Measurements from ENCODE around the gene HAVCR1.
"Not testable (repeated sequence)": the region's sequence is repeated elsewhere in the genome, so short reads cannot be mapped to it uniquely, and the experiment has no call there.

The HAVCR1 gene

GRCh38 chr5:157025093-157025698 is 33.7 kb downstream of the HAVCR1 start:
- 89% methylated on average over 3 of the region's 3 CpGs for WGBS
- no peak overlapping the region for H3K4me3 ChIP-seq (ENCODE audit: low read length)
- no peaks in the 10 kb centered on the region for H3K27me3 ChIP-seq (ENCODE audit: insufficient read depth, low read length)
- H3K36me3 ChIP-seq (ENCODE audit: insufficient read depth, low read length) = no peaks in the 10 kb centered on the region
- no peak overlapping the region for H3K27ac ChIP-seq (ENCODE audit: low read depth, low read length)
- no peaks in the 10 kb centered on the region for H3K9me3 ChIP-seq (ENCODE audit: insufficient read depth, low read depth, low read length)
- H3K9ac ChIP-seq (ENCODE audit: low read depth, low read length) = no peak overlapping the region
- no peaks in the 10 kb centered on the region; the same call in 1 of the 2 replicates for H3K4me1 ChIP-seq (ENCODE audit: insufficient read depth, low read length)

- H3K36me3 ChIP-seq (ENCODE audit: insufficient read depth, low read length) = no peaks in the 10 kb centered on the region
- peaks cover under 1% of the 10 kb centered on the region; the same call in 1 of the 2 replicates for H3K9me3 ChIP-seq (ENCODE audit: insufficient read depth, low read depth, low read length)
- no peaks in the 10 kb centered on the region; the same call in 1 of the 2 replicates for H3K4me1 ChIP-seq (ENCODE audit: insufficient read depth, low read length)
- 89% methylated on average over 5 of the region's 5 CpGs for WGBS
- H3K27me3 ChIP-seq (ENCODE audit: insufficient read depth, low read length) = no peaks in the 10 kb centered on the region
- no peak overlapping the region for H3K9ac ChIP-seq (ENCODE audit: low read depth, low read length)
- H3K4me3 ChIP-seq (ENCODE audit: low read length) = no peak overlapping the region
- no peak overlapping the region for H3K27ac ChIP-seq (ENCODE audit: low read depth, low read length)
Measured at GRCh38 chr5:157024208-157024959, 34.5 kb downstream of the HAVCR1 start.

- Histone ChIP-seq H3K9me3 (ENCODE audit: insufficient read depth, low read depth, low read length) (peaks cover 20% of the 10 kb centered on the region), H3K4me3 (ENCODE audit: low read length) (no peak overlapping the region), H3K4me1 (ENCODE audit: insufficient read depth, low read length) (no peaks in the 10 kb centered on the region; the same call in 1 of the 2 replicates), H3K27me3 (ENCODE audit: insufficient read depth, low read length) (no peaks in the 10 kb centered on the region), H3K9ac (ENCODE audit: low read depth, low read length) (no peak overlapping the region), H3K27ac (ENCODE audit: low read depth, low read length) (no peak overlapping the region), H3K36me3 (ENCODE audit: insufficient read depth, low read length) (no peaks in the 10 kb centered on the region)
- 100% methylated on average over 1 of the region's 2 CpGs for WGBS
Measured at GRCh38 chr5:157022024-157022423, 36.9 kb downstream of the HAVCR1 start.

GRCh38 chr5:157020511-157021222 is 38.2 kb downstream of the HAVCR1 start:
- H3K27ac ChIP-seq (ENCODE audit: low read depth, low read length) = no peak overlapping the region
- H3K36me3 ChIP-seq (ENCODE audit: insufficient read depth, low read length) = no peaks in the 10 kb centered on the region
- H3K9me3 ChIP-seq (ENCODE audit: insufficient read depth, low read depth, low read length) = peaks cover 20% of the 10 kb centered on the region
- H3K4me1 ChIP-seq (ENCODE audit: insufficient read depth, low read length) = no peaks in the 10 kb centered on the region
- no peak overlapping the region for H3K9ac ChIP-seq (ENCODE audit: low read depth, low read length)
- H3K27me3 ChIP-seq (ENCODE audit: insufficient read depth, low read length) = no peaks in the 10 kb centered on the region
- 99% methylated on average over 4 of the region's 4 CpGs for WGBS
- no peak overlapping the region for H3K4me3 ChIP-seq (ENCODE audit: low read length)

- peaks cover 20% of the 10 kb centered on the region for H3K9me3 ChIP-seq (ENCODE audit: insufficient read depth, low read depth, low read length)
- no peaks in the 10 kb centered on the region for H3K27me3 ChIP-seq (ENCODE audit: insufficient read depth, low read length)
- no peak overlapping the region for H3K27ac ChIP-seq (ENCODE audit: low read depth, low read length)
- H3K36me3 ChIP-seq (ENCODE audit: insufficient read depth, low read length) = no peaks in the 10 kb centered on the region
- H3K9ac ChIP-seq (ENCODE audit: low read depth, low read length) = no peak overlapping the region
- no peak overlapping the region for H3K4me3 ChIP-seq (ENCODE audit: low read length)
- H3K4me1 ChIP-seq (ENCODE audit: insufficient read depth, low read length) = no peaks in the 10 kb centered on the region
Measured at GRCh38 chr5:157020002-157020401, 38.9 kb downstream of the HAVCR1 start.

GRCh38 chr5:157014143-157014542 is 44.8 kb downstream of the HAVCR1 start:
- 96% methylated on average over 28 of the region's 28 CpGs for WGBS
- H3K36me3 ChIP-seq (ENCODE audit: insufficient read depth, low read length); H3K27me3 ChIP-seq (ENCODE audit: insufficient read depth, low read length); H3K4me1 ChIP-seq (ENCODE audit: insufficient read depth, low read length); H3K27ac ChIP-seq (ENCODE audit: low read depth, low read length); H3K9ac ChIP-seq (ENCODE audit: low read depth, low read length); H3K4me3 ChIP-seq (ENCODE audit: low read length): not testable (repeated sequence)
- peaks cover 18% of the 10 kb centered on the region for H3K9me3 ChIP-seq (ENCODE audit: insufficient read depth, low read depth, low read length)

GRCh38 chr5:157006262-157006661 is 52.7 kb downstream of the HAVCR1 start:
- H3K9ac ChIP-seq (ENCODE audit: low read depth, low read length) = no peak overlapping the region
- H3K27me3 ChIP-seq (ENCODE audit: insufficient read depth, low read length) = no peaks in the 10 kb centered on the region
- H3K9me3 ChIP-seq (ENCODE audit: insufficient read depth, low read depth, low read length) = no peaks in the 10 kb centered on the region
- no peak overlapping the region for H3K4me3 ChIP-seq (ENCODE audit: low read length)
- 88% methylated on average over 2 of the region's 2 CpGs for WGBS
- no peak overlapping the region for H3K27ac ChIP-seq (ENCODE audit: low read depth, low read length)
- H3K4me1 ChIP-seq (ENCODE audit: insufficient read depth, low read length) = no peaks in the 10 kb centered on the region
- H3K36me3 ChIP-seq (ENCODE audit: insufficient read depth, low read length) = no peaks in the 10 kb centered on the region

- Histone ChIP-seq H3K27ac (ENCODE audit: low read depth, low read length) (no peak overlapping the region), H3K9ac (ENCODE audit: low read depth, low read length) (no peak overlapping the region), H3K4me1 (ENCODE audit: insufficient read depth, low read length) (no peaks in the 10 kb centered on the region), H3K27me3 (ENCODE audit: insufficient read depth, low read length) (no peaks in the 10 kb centered on the region), H3K9me3 (ENCODE audit: insufficient read depth, low read depth, low read length) (peaks cover 7% of the 10 kb centered on the region; the same call in 1 of the 2 replicates), H3K36me3 (ENCODE audit: insufficient read depth, low read length) (no peaks in the 10 kb centered on the region), H3K4me3 (ENCODE audit: low read length) (no peak overlapping the region)
Measured at GRCh38 chr5:157004893-157005551, 53.9 kb downstream of the HAVCR1 start.

GRCh38 chr5:156991714-156992113 is 67.2 kb downstream of the HAVCR1 start:
- H3K36me3 ChIP-seq (ENCODE audit: insufficient read depth, low read length) = no peaks in the 10 kb centered on the region
- H3K9me3 ChIP-seq (ENCODE audit: insufficient read depth, low read depth, low read length) = no peaks in the 10 kb centered on the region
- no peak overlapping the region for H3K27ac ChIP-seq (ENCODE audit: low read depth, low read length)
- H3K4me1 ChIP-seq (ENCODE audit: insufficient read depth, low read length) = no peaks in the 10 kb centered on the region
- no peak overlapping the region for H3K9ac ChIP-seq (ENCODE audit: low read depth, low read length)
- WGBS = 91% methylated on average over 4 of the region's 4 CpGs
- H3K27me3 ChIP-seq (ENCODE audit: insufficient read depth, low read length) = no peaks in the 10 kb centered on the region
- no peak overlapping the region for H3K4me3 ChIP-seq (ENCODE audit: low read length)

GRCh38 chr5:156984064-156984463 is 74.9 kb downstream of the HAVCR1 start:
- no peak overlapping the region for H3K27ac ChIP-seq (ENCODE audit: low read depth, low read length)

GRCh38 chr5:156981481-156981880 is 77.4 kb downstream of the HAVCR1 start:
- H3K9me3 ChIP-seq (ENCODE audit: insufficient read depth, low read depth, low read length) = no peaks in the 10 kb centered on the region
- no peak overlapping the region for H3K4me3 ChIP-seq (ENCODE audit: low read length)
- H3K4me1 ChIP-seq (ENCODE audit: insufficient read depth, low read length) = no peaks in the 10 kb centered on the region
- H3K9ac ChIP-seq (ENCODE audit: low read depth, low read length) = no peak overlapping the region
- no peaks in the 10 kb centered on the region for H3K36me3 ChIP-seq (ENCODE audit: insufficient read depth, low read length)
- no peaks in the 10 kb centered on the region for H3K27me3 ChIP-seq (ENCODE audit: insufficient read depth, low read length)
- no peak overlapping the region for H3K27ac ChIP-seq (ENCODE audit: low read depth, low read length)

More at GRCh38 chr5:156984064-156984463, 74.9 kb downstream of the HAVCR1 start:
- Histone ChIP-seq H3K9me3 (ENCODE audit: insufficient read depth, low read depth, low read length) (no peaks in the 10 kb centered on the region), H3K9ac (ENCODE audit: low read depth, low read length) (no peak overlapping the region), H3K36me3 (ENCODE audit: insufficient read depth, low read length) (no peaks in the 10 kb centered on the region), H3K27me3 (ENCODE audit: insufficient read depth, low read length) (no peaks in the 10 kb centered on the region), H3K4me3 (ENCODE audit: low read length) (no peak overlapping the region), H3K4me1 (ENCODE audit: insufficient read depth, low read length) (no peaks in the 10 kb centered on the region)
- WGBS = 95% methylated on average over 9 of the region's 9 CpGs
